HG03139 (cell line): ENCODE data around the gene IRS1.

Source experiments
- ATAC-seq: cut with Tn5 transposase; IDR thresholded peaks from one replicate; pipeline ENCODE4 v1.9.1; 2021; ENCODE audit not compliant: unreplicated experiment

The IRS1 gene

DNA sequence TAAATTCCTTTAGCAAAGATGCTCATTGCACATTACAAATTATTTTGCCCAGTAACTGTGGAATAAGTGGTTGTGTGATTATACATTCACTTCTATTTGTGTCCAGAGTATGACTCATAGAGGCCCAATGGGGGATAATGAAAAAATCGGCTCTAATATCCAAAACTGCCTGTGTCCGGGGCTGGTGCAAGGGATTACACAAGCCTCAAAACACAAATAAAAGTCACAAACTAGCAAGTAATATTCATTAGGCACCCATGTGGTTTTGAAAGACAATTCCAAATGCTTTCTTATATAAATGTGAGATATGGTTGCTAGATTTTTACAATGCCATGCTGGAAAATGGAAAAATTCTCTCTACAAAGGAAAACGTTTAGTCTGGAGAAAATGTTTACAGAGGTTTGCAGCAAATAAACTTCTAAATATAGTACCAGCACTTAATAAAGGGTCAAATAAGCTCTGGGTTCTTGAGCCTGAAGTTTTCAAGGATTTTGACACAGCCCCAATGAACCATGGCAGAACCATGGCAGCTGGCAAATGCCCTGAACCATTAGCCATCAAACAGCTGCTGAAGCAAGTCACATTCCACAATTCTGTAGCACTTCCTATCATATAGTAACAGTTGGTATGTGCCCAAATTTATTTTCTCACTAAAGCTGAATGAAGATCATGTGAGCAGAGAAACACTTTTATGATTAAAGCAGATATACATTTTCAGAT is 40.5 kb downstream of the IRS1 start:
- ATAC-seq = no peak

DNA sequence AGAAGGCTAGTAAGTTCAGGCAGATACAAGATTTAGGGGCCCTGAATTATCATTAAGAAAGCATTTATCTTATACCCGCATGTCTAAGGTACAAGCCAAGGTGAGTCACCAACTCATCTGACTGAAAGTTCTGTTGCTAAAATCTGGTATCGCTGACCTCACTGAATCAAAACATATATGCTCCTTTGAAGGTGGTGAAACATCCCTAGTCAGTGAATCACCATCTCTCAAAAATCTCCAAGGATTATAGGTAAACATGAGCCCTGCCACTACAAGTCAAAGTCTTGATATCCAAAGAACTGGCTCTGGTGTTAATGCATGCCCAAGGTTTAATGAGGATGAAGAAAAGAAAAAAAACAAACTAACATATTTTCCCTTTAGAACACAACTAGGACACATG is 43.5 kb downstream of the IRS1 start:
- ATAC-seq = no peak

DNA sequence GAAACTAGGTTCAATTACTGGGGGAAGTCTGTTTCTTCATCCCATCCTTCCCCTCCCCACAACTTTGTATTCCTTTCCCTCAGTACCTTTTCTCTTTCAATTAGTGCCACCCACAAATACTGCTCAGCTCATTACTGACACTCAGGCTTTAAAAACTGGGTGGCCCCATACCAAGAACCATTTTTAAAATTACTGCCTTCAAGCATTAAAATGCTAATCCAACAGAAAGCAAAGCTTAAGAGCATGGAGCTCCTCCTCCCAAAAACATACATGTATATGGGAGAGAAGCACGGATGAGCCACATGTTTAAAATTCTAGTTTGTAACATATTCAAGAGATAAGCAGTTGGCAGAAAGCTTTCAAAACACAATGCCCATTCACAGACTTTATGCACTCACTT is 44.0 kb downstream of the IRS1 start:
- ATAC-seq = no peak

- ATAC-seq = no peak
Measured at GRCh38 chr2:226754821-226755604, 44.6 kb downstream of the IRS1 start.

DNA sequence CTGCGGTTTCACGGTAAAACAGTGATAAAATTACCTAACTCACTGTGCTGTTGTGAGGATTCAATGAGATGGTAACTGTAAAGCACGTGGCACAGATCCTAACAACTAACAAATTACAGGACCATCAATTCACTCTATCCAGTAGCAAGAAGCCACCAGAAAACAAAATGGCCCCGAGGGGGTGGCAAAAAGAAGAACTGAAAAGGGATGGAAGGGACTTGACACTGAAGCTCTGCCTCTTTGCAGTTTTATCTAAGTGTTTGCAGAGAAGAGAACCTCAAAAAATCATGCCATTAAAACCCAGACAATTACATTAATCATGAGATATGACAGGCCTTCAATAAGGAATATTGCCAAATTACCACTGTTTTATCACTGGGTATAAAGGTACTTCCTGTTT is 46.7 kb downstream of the IRS1 start:
- ATAC-seq = no peak

GRCh38 chr2:226747288-226747687 is 52.3 kb downstream of the IRS1 start:
- no peak for ATAC-seq

- ATAC-seq = no peak
Measured at GRCh38 chr2:226746196-226746800, 53.3 kb downstream of the IRS1 start.

DNA sequence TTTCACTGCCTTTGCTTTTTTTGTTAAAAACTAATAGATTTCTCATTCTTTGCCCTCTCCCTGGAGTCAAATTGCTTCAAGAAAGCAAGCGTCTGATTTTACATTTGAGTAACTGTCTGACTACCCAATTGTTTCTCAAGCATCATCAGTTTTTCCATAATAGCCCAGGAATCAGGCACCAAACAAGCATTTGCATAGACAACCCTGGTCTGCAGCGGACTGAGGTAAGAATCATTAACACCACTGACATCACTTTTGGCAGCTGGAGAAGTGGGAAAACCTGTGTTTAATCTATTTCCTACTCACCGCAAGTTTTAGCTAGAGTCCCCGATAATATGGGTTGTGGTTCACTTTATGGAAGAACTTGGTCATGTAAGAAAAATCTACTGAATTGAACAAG is 55.7 kb downstream of the IRS1 start:
- ATAC-seq = no peak

GRCh38 chr2:226742347-226742746 is 57.3 kb downstream of the IRS1 start:
- ATAC-seq = no peak

DNA sequence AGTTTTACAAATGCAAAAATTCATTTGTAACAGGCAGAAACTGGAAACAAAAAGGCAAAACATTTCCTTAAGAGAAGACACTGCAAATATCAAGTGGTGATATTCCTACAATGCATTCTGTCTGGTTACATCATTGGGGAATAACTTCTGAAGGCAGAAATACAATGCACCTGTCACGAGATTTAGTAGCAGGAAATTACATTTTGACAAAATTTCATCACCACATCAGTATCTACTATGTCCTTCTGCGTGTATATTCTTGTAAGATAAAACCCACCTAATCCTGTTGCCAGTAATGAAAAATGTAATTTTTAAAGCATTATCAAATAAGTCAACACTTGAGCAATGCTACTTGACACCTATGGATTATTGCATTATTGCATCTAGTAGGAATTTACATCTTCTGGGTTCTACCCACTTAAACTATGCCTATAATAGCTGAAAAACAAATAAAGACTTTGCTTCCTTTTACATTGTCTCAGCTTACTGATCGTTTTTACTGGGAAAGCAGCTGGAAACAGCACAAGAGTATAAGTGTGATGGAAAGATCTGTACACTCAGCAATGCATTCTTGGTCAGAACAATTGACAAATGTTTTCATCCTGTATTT is 59.5 kb downstream of the IRS1 start:
- no peak for ATAC-seq

GRCh38 chr2:226739545-226740030 is 60.0 kb downstream of the IRS1 start:
- ATAC-seq = no peak

- ATAC-seq = no peak
Measured at GRCh38 chr2:226738821-226739544, 60.6 kb downstream of the IRS1 start.

DNA sequence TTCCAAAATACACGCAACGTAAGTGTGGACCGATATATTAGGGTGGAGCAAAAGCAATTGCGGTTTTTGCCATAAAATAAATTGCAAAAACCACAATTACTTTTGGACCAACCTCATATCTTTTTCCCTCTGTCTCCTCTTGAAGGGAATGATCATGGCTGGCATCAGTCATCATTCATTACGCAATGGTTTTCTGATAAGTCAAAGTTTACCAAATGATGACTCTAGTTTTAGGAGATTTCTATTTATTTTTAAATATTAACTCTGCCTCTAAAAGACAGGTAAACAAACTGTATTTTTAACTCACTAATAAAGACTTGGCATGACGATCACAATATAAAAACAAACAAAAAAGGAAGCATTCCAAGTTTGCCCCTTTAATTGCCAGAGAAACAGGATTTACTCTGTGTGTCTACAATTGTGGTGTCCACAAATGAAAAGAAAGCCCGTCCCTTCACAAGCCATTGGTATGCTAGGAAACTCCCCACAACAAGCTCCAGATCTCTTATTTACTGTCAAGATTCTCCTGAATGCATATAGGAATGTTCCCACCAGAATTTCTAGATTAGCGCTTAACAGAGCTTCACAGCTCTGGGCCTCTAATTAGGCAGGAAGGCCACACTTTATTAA is 61.3 kb downstream of the IRS1 start:
- no peak for ATAC-seq

DNA sequence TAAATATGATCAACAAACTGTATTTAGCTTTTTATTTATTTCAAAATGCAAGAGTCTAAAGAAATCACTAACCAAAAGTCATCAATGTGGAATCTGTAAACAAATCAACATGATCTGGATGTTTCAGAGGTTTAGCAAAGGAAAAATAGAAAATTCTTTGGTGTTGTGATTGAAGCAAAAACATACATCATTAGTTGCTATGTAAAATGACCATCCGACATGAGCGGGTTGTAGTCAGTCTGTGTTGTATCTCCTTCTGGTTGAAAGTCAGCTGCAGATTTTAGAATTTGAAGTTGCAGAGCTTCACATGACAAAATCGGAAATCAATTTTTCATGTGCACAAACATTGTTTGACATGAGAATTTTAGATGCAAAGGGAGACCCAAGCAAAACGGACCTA is 63.2 kb downstream of the IRS1 start:
- no peak for ATAC-seq

- no peak for ATAC-seq
Measured at GRCh38 chr2:226733927-226734564, 65.6 kb downstream of the IRS1 start.

DNA sequence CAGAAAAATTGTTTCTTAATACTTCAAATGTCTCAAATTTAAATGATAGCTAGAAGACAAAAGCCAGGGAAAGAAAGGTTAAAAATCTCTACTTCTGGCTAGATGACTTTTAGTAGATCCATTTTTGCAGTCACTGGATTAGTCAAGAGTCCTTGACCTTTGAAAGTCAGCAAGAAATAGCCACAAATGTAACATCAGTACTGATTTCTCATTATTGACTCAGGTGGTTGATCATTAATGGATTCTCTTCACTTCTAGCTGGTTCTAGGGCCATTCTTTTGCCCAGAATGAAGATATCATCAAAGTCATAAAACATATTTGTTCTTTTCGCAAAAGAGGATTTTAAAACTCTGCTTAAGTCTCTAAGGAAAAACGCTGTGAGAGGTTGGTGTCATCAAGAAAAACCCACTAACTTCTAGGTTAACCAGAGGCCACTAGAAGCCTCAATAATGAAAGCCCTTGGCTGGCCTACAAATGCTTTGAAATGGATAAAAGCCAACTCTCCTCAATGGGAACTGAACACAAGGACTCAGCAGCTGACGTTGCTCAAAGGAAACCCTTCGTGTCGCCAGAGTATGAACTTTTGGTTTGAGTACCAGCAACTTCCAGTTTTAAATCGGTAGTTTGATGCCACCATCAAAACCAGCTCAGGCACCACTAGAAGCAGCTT is 66.3 kb downstream of the IRS1 start:
- ATAC-seq = no peak

- ATAC-seq = no peak
Measured at GRCh38 chr2:226732478-226733188, 67.0 kb downstream of the IRS1 start.

DNA sequence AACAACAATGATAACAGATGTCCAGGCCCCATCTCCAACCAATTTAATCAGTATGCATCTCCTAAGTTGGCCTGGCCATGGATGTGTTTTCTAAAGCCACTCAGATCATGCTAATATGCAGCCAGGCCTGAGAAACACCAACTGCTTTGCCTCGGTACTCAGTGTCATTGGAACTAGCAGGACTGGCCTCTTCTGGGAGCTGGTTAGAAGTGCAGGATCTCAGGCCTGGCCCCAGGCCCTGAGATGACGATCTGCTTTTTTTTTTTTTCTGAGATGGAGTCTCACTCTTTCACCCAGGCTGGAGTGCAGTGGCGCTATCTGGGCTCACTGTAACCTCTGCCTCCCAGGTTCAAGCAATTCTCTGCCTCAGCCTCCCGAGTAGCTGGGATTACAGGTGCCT is 69.1 kb downstream of the IRS1 start:
- no peak for ATAC-seq

- ATAC-seq = no peak
Measured at GRCh38 chr2:226728996-226729395, 70.6 kb downstream of the IRS1 start.
